IPS-18a (cell line): ENCODE data around the gene IL3.
A peak's percentile ranks its signal among the peaks of the same experiment; 100 is the strongest.

Source experiments
- H3K27ac ChIP-seq: one replicate; pipeline ENCODE4 v1.5.1; 2013; ENCODE audit warnings: low read length
- H3K27me3 ChIP-seq: one replicate; pipeline ENCODE4 v1.6.1; 2013; ENCODE audit warnings: mild to moderate bottlenecking, low read length; ENCODE audit not compliant: control insufficient read depth, insufficient read depth
- H3K36me3 ChIP-seq: one replicate; pipeline ENCODE4 v1.6.1; 2013; ENCODE audit warnings: low read depth, low read length; ENCODE audit not compliant: control insufficient read depth
- H3K4me1 ChIP-seq: one replicate; pipeline ENCODE4 v1.6.1; 2013; ENCODE audit warnings: low read depth, low read length; ENCODE audit not compliant: control insufficient read depth
- H3K4me3 ChIP-seq: one replicate; pipeline ENCODE4 v1.5.1; 2013; ENCODE audit warnings: low read length
- H3K9ac ChIP-seq: one replicate; pipeline ENCODE4 v1.6.1; 2013; ENCODE audit warnings: mild to moderate bottlenecking, low read length, moderate library complexity
- H3K9me3 ChIP-seq: one replicate; pipeline ENCODE4 v1.6.1; 2013; ENCODE audit warnings: low read depth, low read length; ENCODE audit not compliant: control insufficient read depth

IL3 gene

GRCh38 chr5:132060501-132061161 lies at the start of gene IL3:
IL3 (plus strand) TSS chr5:132060655; CDS start chr5:132060707, 52 bp downstream.
- Histone ChIP-seq H3K9ac (no peak within 1 kb of the TSS), H3K9me3 (no peaks in the 10 kb centered on the region), H3K4me1 (no peaks in the 10 kb centered on the region), H3K36me3 (no peaks in the 10 kb centered on the region), H3K27ac (no peak within 1 kb of the TSS), H3K4me3 (no peak within 1 kb of the TSS), H3K27me3 (no peaks in the 10 kb centered on the region)

- Histone ChIP-seq H3K9ac (no peak overlapping the region), H3K9me3 (no peaks in the 10 kb centered on the region), H3K27ac (no peak overlapping the region), H3K4me1 (peaks cover 8% of the 10 kb centered on the region), H3K36me3 (no peaks in the 10 kb centered on the region), H3K4me3 (peak overlapping the region; percentile 67), H3K27me3 (peaks cover 33% of the 10 kb centered on the region)
These were observed 49.4 kb upstream of the IL3 start for GRCh38 chr5:132010989-132011621.

GRCh38 chr5:132011622-132012343 lies 48.7 kb upstream of the IL3 start, which contains the start of gene ACSL6:
ACSL6 (minus strand) TSS chr5:132011658; CDS start chr5:132011553, 105 bp downstream.
- H3K9ac ChIP-seq: no peak within 1 kb of the TSS

GRCh38 chr5:132012371-132013005 lies 48.0 kb upstream of the IL3 start:
- H3K4me1 ChIP-seq: peaks cover 8% of the 10 kb centered on the region
- no peak overlapping the region for H3K27ac ChIP-seq
- H3K36me3 ChIP-seq: no peaks in the 10 kb centered on the region
- peak overlapping the region; percentile 51 for H3K4me3 ChIP-seq
- H3K9me3 ChIP-seq: no peaks in the 10 kb centered on the region
- H3K27me3 ChIP-seq: peaks cover 33% of the 10 kb centered on the region
- no peak overlapping the region for H3K9ac ChIP-seq

More at GRCh38 chr5:132011622-132012343, 48.7 kb upstream of the IL3 start, which contains the start of gene ACSL6:
- no peak within 1 kb of the TSS for H3K27ac ChIP-seq
- H3K9me3 ChIP-seq: no peaks in the 10 kb centered on the region
- H3K27me3 ChIP-seq: peaks cover 33% of the 10 kb centered on the region
- peaks cover 8% of the 10 kb centered on the region for H3K4me1 ChIP-seq
- no peaks in the 10 kb centered on the region for H3K36me3 ChIP-seq
- peak within 1 kb of the TSS; percentile 67 for H3K4me3 ChIP-seq

GRCh38 chr5:132013006-132013689 lies 47.3 kb upstream of the IL3 start:
- no peaks in the 10 kb centered on the region for H3K36me3 ChIP-seq
- no peak overlapping the region for H3K4me3 ChIP-seq
- H3K27ac ChIP-seq: no peak overlapping the region
- peaks cover 8% of the 10 kb centered on the region for H3K4me1 ChIP-seq
- no peak overlapping the region for H3K9ac ChIP-seq
- no peaks in the 10 kb centered on the region for H3K9me3 ChIP-seq
- peaks cover 33% of the 10 kb centered on the region for H3K27me3 ChIP-seq

- peaks cover 8% of the 10 kb centered on the region for H3K4me1 ChIP-seq
- H3K36me3 ChIP-seq: no peaks in the 10 kb centered on the region
- no peak overlapping the region for H3K9ac ChIP-seq
- no peak overlapping the region for H3K27ac ChIP-seq
- no peak overlapping the region for H3K4me3 ChIP-seq
- H3K27me3 ChIP-seq: peaks cover 33% of the 10 kb centered on the region
- no peaks in the 10 kb centered on the region for H3K9me3 ChIP-seq
These were observed 46.7 kb upstream of the IL3 start for GRCh38 chr5:132013711-132014110.

- Histone ChIP-seq H3K9ac (no peak overlapping the region), H3K36me3 (no peaks in the 10 kb centered on the region), H3K27ac (no peak overlapping the region), H3K4me3 (no peak overlapping the region), H3K9me3 (no peaks in the 10 kb centered on the region), H3K4me1 (no peaks in the 10 kb centered on the region), H3K27me3 (peaks cover 10% of the 10 kb centered on the region)
These were observed 43.7 kb upstream of the IL3 start for GRCh38 chr5:132016721-132017250.

GRCh38 chr5:132017316-132017715 lies 43.1 kb upstream of the IL3 start:
- Histone ChIP-seq H3K27ac (no peak overlapping the region), H3K4me3 (no peak overlapping the region), H3K9ac (no peak overlapping the region), H3K9me3 (no peaks in the 10 kb centered on the region), H3K27me3 (peaks cover 5% of the 10 kb centered on the region), H3K4me1 (no peaks in the 10 kb centered on the region), H3K36me3 (no peaks in the 10 kb centered on the region)

- Histone ChIP-seq H3K4me1 (no peaks in the 10 kb centered on the region), H3K9ac (no peak overlapping the region), H3K4me3 (no peak overlapping the region), H3K27me3 (no peaks in the 10 kb centered on the region), H3K27ac (no peak overlapping the region), H3K9me3 (no peaks in the 10 kb centered on the region), H3K36me3 (no peaks in the 10 kb centered on the region)
These were observed 42.5 kb upstream of the IL3 start for GRCh38 chr5:132017738-132018625.

- Histone ChIP-seq H3K27ac (no peak overlapping the region), H3K27me3 (no peaks in the 10 kb centered on the region), H3K9ac (no peak overlapping the region), H3K4me3 (no peak overlapping the region), H3K9me3 (no peaks in the 10 kb centered on the region), H3K4me1 (no peaks in the 10 kb centered on the region), H3K36me3 (no peaks in the 10 kb centered on the region)
These were observed 41.1 kb upstream of the IL3 start for GRCh38 chr5:132019337-132019736.
